Thyroid gland (tissue), 4 donors: Measurements from ENCODE around the gene WDR6. TPM values are rescaled to one million over a fixed set of nuclear protein-coding genes. Genes with fewer than 3 reads are reported as not detected.

Source experiments
- DNase-seq, 2 donors: peaks; one replicate each; pipeline ENCODE4 v3.0.0-alpha.2; 2019
- H3K27ac ChIP-seq, 3 donors: fragments of 200-600 bp; sonication (generic); 1 replicate in 2 of 3; 2 replicates in 1 of 3; pipeline ENCODE4 v1.5.1; 2016 to 2019; ENCODE audit warnings: mild to moderate bottlenecking in 1 of 3, moderate library complexity in 1 of 3
- H3K27me3 ChIP-seq: fragments of 200-600 bp; sonication (generic); one replicate; pipeline ENCODE4 v1.5.1; 2019
- H3K36me3 ChIP-seq, 2 donors: fragments of 200-600 bp; sonication (generic); one replicate each; pipeline ENCODE4 v1.5.1; 2016 to 2019
- H3K4me1 ChIP-seq, 2 donors: fragments of 200-600 bp; sonication (generic); one replicate each; pipeline ENCODE4 v1.5.1; 2017 to 2019
- H3K4me3 ChIP-seq, 3 donors: fragments of 200-600 bp; sonication (generic); replicated peaks in 1 of 3; 1 replicate in 2 of 3; 2 replicates in 1 of 3; pipeline ENCODE4 v1.5.1; 2016; ENCODE audit warnings: mild to moderate bottlenecking in 1 of 3
- H3K9me3 ChIP-seq: fragments of 200-600 bp; sonication (generic); one replicate; pipeline ENCODE4 v1.5.1; 2017
- POLR2A ChIP-seq, 2 donors: fragments of 450-650 bp; IDR thresholded peaks; one replicate each; pipeline ENCODE4 v1.6.1; 2017; ENCODE audit warnings: antibody characterized with exemption in 2 of 2, mild to moderate bottlenecking in 2 of 2, moderate library complexity in 1 of 2
- WGBS, 2 donors: methylation state at CpG; one replicate each; pipeline ENCODE4 v1.1.5; 2017; 5-methylcytosine and 5-hydroxymethylcytosine counted together
- intact Hi-C: fragments of 100-400 bp; cut with DNase I; formaldehyde crosslinking; loops from one replicate; pipeline ENCODE4 v1.15.1; 2023
- total RNA-seq, 4 donors: library from RNA; depleted of rRNA; stranded (reverse); fragments of >200 nt; gene quantifications; one replicate each; pipeline ENCODE4 v1.2.3, GENCODE V29; 2016
- TF ChIP-seq, protein P1 (sequence below), 6 experiments: fragments of 200-600 bp in 3 of 6; fragments of 450-650 bp in 3 of 6; sonication (generic) in 3 of 6; IDR thresholded peaks; one replicate each; pipeline ENCODE4 v1.5.1; 2016 to 2019; ENCODE audit warnings: antibody characterized with exemption in 6 of 6, mild to moderate bottlenecking in 2 of 6, inconsistent platforms in 1 of 6, moderate library complexity in 1 of 6

Gene WDR6
- total RNA-seq, 4 donors from 2014 or later = 125 to 169 (median 149) TPM

DNA sequence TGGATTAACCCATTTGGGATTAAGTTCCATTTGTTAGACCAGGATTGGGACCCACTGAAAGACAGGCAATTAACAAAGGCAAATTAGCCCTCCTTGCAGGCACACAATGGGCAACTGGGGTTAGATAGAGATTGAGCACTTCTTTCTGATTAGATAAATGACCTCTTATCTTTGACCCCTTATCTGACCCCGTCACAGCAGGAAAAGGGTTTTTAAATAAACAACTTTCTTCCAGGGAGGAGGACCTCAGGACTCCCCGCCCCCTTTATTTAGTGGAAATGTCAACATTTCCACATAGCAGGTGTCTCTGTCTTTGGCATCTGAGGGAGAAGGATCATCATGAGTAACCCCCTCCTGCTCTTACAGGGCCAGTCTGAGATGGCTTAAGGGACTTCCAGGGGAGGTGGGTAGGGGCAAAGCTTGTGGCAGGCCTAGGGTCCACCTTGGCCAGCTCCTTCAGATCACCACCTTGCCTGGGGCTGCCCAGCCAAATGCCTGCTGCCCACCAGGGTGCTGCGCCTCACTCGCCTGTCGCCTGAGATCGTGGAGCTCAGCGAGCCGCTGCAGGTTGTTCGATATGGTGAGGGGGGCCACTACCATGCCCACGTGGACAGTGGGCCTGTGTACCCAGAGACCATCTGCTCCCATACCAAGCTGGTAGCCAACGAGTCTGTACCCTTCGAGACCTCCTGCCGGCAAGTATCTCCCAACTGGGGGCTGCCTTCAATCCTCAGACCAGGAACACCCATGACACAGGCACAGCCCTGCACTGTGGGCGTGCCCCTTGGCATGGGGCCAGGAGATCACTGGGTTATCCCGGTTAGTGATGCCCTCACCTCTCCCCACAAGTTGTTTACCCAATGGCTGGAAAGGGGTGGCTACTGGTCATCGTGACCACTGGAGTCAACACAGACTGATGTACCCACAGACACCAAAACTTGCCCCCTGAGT lies 2.6 kb upstream of the WDR6 start:
- no peaks in the 10 kb centered on the region for H3K36me3 ChIP-seq
- 70 to 87% methylated on average over 3 to 5 of the region's 16 CpGs for WGBS, 2 donors
- intact Hi-C loops = no loop called here
- peak overlapping the region in 1 of 3 donors; percentile 98 for H3K27ac ChIP-seq
- H3K9me3 ChIP-seq = no peaks in the 10 kb centered on the region
- TF ChIP-seq POLR2A (IDR thresholded peaks at IDR 0.05) = no peak
- TF ChIP-seq, protein P1, sequence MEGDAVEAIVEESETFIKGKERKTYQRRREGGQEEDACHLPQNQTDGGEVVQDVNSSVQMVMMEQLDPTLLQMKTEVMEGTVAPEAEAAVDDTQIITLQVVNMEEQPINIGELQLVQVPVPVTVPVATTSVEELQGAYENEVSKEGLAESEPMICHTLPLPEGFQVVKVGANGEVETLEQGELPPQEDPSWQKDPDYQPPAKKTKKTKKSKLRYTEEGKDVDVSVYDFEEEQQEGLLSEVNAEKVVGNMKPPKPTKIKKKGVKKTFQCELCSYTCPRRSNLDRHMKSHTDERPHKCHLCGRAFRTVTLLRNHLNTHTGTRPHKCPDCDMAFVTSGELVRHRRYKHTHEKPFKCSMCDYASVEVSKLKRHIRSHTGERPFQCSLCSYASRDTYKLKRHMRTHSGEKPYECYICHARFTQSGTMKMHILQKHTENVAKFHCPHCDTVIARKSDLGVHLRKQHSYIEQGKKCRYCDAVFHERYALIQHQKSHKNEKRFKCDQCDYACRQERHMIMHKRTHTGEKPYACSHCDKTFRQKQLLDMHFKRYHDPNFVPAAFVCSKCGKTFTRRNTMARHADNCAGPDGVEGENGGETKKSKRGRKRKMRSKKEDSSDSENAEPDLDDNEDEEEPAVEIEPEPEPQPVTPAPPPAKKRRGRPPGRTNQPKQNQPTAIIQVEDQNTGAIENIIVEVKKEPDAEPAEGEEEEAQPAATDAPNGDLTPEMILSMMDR (IDR thresholded peaks at IDR 0.05) = no peak
- H3K4me1 ChIP-seq = peaks cover 18 to 25% of the 10 kb centered on the region in 2 donors
- H3K4me3 ChIP-seq = no peak overlapping the region
- no peaks in the 10 kb centered on the region for H3K27me3 ChIP-seq
- DNase-seq = peak; percentile 56 to 60

DNA sequence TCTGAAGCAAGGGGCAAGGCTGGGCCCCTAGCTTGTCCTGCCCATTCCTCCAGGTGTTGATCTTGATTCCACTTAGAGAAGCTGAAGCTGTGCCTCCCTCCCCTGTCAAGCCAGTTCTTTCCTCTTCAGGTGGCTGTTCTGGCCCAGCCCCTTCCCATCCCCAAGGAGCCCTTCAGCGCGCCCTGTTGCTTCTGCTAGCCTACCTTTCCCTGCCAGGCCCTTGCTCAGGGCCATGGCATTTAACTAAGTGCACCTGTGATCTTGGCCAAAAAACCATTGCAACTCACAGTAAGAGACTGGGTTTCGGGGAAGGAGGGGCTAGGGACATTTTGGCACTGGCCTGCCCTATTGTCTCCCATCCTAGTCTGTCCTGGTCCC lies 1.9 kb upstream of the WDR6 start:
- 31 to 62% methylated on average over 3 of the region's 3 CpGs for WGBS, 2 donors

DNA sequence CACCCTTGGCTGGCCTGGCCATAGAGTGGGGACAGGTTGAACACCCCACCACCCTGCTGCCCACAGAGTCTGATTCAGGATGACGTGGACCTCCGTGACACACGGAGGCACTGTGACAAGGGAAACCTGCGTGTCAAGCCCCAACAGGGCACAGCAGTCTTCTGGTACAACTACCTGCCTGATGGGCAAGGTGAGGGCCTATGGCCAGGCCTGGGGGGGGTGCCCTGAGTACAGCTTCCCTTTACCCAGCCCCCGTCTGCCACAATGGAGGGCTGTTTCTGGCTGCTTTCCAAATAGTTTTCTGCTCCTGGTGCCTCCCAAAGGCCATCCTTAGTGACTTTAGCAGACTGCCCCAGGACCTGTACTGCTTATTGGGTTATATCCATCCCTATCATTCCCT lies 1.2 kb upstream of the WDR6 start:
- Histone ChIP-seq H3K4me1 (peaks cover 18 to 25% of the 10 kb centered on the region in 2 donors), H3K36me3 (no peaks in the 10 kb centered on the region), H3K27ac (peak overlapping the region; percentile 96 to 98 (median 96)), H3K27me3 (no peaks in the 10 kb centered on the region), H3K4me3 (peak overlapping the region in 1 of 3 donors; percentile 86), H3K9me3 (no peaks in the 10 kb centered on the region)
- 79 to 97% methylated on average over 2 to 5 of the region's 5 CpGs for WGBS, 2 donors
- no peak for DNase-seq
- intact Hi-C loops = no loop called here
- TF ChIP-seq, protein P1 (IDR thresholded peaks at IDR 0.05) = no peak
- no peak for TF ChIP-seq POLR2A (IDR thresholded peaks at IDR 0.05)

More for the DNA sequence above, 1.9 kb upstream of the WDR6 start:
- no peaks in the 10 kb centered on the region for H3K27me3 ChIP-seq
- DNase-seq = peak; percentile 71 to 82
- peaks cover 18 to 25% of the 10 kb centered on the region in 2 donors for H3K4me1 ChIP-seq
- H3K27ac ChIP-seq = peak overlapping the region; percentile 96 to 98 (median 96)
- H3K4me3 ChIP-seq = no peak overlapping the region
- TF ChIP-seq, protein P1 (IDR thresholded peaks at IDR 0.05) = no peak
- TF ChIP-seq POLR2A (IDR thresholded peaks at IDR 0.05) = no peak
- intact Hi-C loops = no loop called here
- no peaks in the 10 kb centered on the region for H3K9me3 ChIP-seq
- H3K36me3 ChIP-seq = no peaks in the 10 kb centered on the region

GRCh38 chr3:49006408-49007067 lies 653 bp upstream of the WDR6 start:
- peak; percentile 50 to 57 for DNase-seq
- peaks cover 18 to 25% of the 10 kb centered on the region in 2 donors for H3K4me1 ChIP-seq
- H3K36me3 ChIP-seq = no peaks in the 10 kb centered on the region
- no peaks in the 10 kb centered on the region for H3K9me3 ChIP-seq
- WGBS, 2 donors = 0 to 1% methylated on average over 2 to 27 of the region's 32 CpGs
- intact Hi-C loops = no loop called here
- H3K4me3 ChIP-seq = peak overlapping the region; percentile 36 to 86 (median 72)
- TF ChIP-seq POLR2A (IDR thresholded peaks at IDR 0.05) = peak in 1 of 2 donors; percentile 14
- TF ChIP-seq, protein P1 (IDR thresholded peaks at IDR 0.05) = no peak
- H3K27me3 ChIP-seq = no peaks in the 10 kb centered on the region
- H3K27ac ChIP-seq = peak overlapping the region; percentile 96 to 98 (median 96)
